ENCODE data around the gene EFNA5.

The EFNA5 gene

DNA sequence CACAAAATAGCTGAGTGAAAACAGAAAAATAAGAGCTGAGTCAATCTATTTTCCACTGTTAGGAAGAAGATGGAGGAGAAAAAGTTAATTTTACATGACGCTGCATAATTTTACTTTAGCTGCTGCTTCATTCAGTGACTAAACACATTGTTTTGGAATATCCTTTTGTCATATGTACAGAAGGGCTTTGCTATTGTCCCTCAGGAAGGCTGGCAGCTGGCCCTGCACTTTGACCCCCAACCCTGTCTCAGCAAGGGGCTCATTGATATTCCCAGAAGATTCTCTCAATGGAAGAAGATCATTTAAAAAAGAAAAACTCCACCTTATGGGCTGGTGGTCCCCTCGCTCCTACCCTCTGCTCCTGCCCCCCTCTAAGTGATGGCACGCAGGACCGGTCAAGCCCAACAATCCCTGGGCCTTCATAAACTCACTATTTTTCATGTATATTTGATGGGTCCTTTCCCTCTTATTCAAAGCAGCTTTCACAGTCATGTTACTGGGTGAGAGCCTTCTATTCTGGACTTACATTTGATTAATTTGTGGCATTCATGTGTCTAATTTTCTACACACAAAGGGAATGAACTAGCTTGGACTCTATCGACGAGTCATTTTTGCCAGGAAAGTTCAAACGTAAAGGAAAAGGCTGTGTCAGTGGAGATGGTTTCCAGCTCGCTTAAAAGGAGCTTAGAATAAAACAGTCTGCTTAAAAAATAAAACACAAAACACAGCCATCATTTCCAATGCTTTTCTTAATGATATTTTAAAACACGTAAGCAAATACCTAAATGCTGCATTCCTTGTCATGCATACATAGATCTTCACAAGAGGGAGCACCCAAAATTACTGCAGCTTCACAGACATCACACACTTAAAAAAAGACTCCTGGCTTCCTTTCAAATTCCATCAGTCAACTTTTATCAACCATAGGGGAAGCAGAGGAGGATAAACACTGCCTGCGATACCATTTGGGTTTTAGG, 104.7 kb downstream of the EFNA5 start:
- in situ Hi-C loops (cut with MboI; ENCODE audit: low pct_unique_long_range_greater_than_20kb, low sequenced_read_pairs, unreplicated experiment) = no loop called here
- TF ChIP-seq, protein P1, sequence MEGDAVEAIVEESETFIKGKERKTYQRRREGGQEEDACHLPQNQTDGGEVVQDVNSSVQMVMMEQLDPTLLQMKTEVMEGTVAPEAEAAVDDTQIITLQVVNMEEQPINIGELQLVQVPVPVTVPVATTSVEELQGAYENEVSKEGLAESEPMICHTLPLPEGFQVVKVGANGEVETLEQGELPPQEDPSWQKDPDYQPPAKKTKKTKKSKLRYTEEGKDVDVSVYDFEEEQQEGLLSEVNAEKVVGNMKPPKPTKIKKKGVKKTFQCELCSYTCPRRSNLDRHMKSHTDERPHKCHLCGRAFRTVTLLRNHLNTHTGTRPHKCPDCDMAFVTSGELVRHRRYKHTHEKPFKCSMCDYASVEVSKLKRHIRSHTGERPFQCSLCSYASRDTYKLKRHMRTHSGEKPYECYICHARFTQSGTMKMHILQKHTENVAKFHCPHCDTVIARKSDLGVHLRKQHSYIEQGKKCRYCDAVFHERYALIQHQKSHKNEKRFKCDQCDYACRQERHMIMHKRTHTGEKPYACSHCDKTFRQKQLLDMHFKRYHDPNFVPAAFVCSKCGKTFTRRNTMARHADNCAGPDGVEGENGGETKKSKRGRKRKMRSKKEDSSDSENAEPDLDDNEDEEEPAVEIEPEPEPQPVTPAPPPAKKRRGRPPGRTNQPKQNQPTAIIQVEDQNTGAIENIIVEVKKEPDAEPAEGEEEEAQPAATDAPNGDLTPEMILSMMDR (IDR thresholded peaks at IDR 0.05; ENCODE audit: extremely low read depth, insufficient read depth, missing control alignments) = no peak
- no peak for DNase-seq (ENCODE audit: low spot score)

DNA sequence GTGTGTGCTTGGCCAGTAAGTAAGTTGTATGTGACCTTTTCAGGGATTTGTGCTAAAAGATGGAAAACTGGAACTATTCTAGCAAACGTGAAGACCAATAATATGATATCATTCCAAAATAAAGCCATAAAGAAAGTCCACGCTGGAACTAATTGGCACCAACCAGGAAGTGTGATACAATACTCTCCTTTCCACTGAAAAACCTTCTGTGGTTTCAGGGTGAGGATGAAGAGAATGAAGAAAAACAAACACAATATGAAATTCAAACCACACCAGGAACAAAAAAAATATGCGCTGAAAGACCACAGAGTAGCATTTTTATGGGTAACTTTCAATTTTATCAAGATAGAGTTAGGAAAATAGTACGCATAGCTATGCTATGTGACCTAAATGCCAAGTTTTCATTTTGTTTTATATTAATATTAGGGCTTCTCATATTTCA, 105.8 kb downstream of the EFNA5 start:
- TF ChIP-seq, protein P1 (IDR thresholded peaks at IDR 0.05; ENCODE audit: extremely low read depth, insufficient read depth, missing control alignments) = no peak
- in situ Hi-C loops (cut with MboI; ENCODE audit: low pct_unique_long_range_greater_than_20kb, low sequenced_read_pairs, unreplicated experiment) = no loop called here
- no peak for DNase-seq (ENCODE audit: low spot score)

DNA sequence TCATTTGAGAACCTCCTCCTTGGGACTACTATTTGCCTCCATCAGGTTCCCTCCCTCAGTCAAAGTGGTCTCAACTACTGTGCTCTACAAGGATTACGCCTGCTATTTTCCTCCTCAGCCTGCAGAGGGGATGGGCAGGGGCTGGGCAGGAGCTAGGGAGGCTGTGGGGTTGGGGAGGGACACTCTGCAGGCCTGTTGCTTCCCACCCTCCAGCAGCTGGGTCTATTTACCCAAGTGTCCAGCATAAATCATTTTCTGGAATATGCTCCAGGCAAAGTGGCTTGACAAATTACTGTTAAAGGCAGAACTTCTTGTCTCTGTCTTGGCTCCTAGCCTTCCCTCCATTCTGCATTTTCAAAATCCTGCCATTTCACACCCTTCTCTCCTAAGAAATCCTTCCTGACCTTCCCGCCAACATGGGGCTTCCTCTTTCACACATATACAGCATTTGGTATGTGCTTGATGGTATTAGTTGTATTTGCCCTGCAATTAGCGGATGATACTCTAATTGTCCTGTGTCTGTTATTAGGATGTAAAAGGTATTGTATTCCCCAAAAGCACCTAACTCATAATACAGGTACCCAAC, 106.7 kb downstream of the EFNA5 start:
- TF ChIP-seq, protein P1 (IDR thresholded peaks at IDR 0.05; ENCODE audit: extremely low read depth, insufficient read depth, missing control alignments) = no peak
- in situ Hi-C loops (cut with MboI; ENCODE audit: low pct_unique_long_range_greater_than_20kb, low sequenced_read_pairs, unreplicated experiment) = no loop called here
- no peak for DNase-seq (ENCODE audit: low spot score)

DNA sequence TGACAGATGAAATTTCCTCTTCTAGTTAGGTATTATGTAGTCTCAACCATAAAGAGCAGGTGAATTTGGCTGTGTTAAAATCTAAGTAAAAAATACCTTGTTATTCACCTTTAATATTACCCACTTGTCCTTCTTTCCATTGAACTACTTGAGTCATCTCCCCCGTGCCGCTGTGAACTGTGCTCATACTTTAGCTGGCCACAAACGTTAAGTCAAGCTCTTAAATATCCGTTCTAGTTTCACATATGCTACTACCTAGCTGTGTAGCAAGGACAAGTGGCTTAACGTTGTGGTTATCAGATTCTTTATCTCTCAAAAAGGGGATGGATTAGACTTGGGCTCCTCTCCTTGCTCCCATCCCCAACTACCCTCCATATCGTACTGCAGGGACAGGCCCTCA, 110.4 kb downstream of the EFNA5 start:
- DNase-seq (ENCODE audit: low spot score) = no peak
- in situ Hi-C loops (cut with MboI; ENCODE audit: low pct_unique_long_range_greater_than_20kb, low sequenced_read_pairs, unreplicated experiment) = no loop called here
- TF ChIP-seq, protein P1 (IDR thresholded peaks at IDR 0.05; ENCODE audit: extremely low read depth, insufficient read depth, missing control alignments) = no peak

DNA sequence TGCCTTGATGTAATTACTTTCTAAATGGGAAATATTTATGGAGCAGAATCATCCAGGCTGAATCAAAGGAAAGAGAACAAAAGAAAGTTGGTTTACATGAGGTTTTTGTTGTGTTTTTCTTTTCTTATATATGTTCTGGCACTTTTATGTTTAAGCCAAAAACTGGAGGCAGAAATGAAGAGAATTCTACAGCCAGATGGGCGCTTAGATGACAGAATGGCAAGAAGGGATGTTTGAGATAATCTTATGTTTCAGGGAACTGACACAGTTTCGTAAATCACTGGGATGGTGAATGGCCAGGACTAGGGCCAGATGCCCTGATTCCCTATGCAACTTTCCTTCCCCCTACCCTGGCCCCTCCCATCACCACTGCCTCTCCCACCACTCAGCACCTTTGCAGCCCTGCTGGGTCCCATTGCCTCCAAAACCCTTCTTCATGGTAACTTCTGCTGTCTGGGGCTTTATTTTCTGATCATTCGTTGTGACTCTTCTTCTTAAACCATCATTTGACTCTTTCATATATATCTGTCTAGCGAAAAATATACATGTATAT, 111.8 kb downstream of the EFNA5 start:
- TF ChIP-seq, protein P1 (IDR thresholded peaks at IDR 0.05; ENCODE audit: extremely low read depth, insufficient read depth, missing control alignments) = no peak
- in situ Hi-C loops (cut with MboI; ENCODE audit: low pct_unique_long_range_greater_than_20kb, low sequenced_read_pairs, unreplicated experiment) = no loop called here
- DNase-seq (ENCODE audit: low spot score) = no peak

DNA sequence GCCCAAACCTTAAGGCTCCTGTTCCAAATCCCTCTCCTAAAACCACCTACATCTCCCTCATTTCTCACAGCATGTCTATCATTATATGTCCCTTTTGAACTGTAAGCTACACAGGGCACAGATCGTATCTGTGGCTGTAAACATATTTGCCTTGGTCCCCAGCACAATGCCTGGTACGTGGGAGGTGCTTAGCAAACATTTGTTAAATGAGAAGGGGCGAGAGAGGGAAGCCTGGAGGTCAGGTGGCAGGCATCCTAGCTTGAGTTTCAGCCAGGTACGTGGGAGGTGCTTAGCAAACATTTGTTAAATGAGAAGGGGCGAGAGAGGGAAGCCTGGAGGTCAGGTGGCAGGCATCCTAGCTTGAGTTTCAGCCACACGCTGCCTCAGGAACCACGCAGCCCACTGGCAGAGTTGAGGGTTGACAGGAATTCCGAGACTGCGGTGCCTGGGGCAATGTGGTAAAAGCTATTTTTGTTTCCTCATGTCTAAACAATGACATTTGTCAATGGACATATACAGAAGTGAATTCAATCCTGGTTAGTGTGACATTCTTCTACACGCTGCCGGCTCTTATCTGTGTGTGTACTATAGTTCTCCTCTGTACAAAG, 113.6 kb downstream of the EFNA5 start:
- in situ Hi-C loops (cut with MboI; ENCODE audit: low pct_unique_long_range_greater_than_20kb, low sequenced_read_pairs, unreplicated experiment) = no loop called here
- TF ChIP-seq, protein P1 (IDR thresholded peaks at IDR 0.05; ENCODE audit: extremely low read depth, insufficient read depth, missing control alignments) = no peak
- no peak for DNase-seq (ENCODE audit: low spot score)
